Measurements from ENCODE around the gene DMTF1. TPM values are rescaled to one million over a fixed set of nuclear protein-coding genes. Genes with fewer than 3 reads are reported as not detected.

Gene DMTF1
- total and polyA plus RNA-seq, 2 experiments from 2014 or later, result 37.8 to 75.1 TPM

- peaks cover 56% of the 10 kb centered on the region for H4K20me1 ChIP-seq (ENCODE audit: insufficient read depth, poor library complexity, severe bottlenecking)
- peaks cover 13% of the 10 kb centered on the region for H3K4me1 ChIP-seq (ENCODE audit: insufficient read depth)
- H3K27me3 ChIP-seq, result no peaks in the 10 kb centered on the region
- peak overlapping the region; percentile 79 for H3K4me2 ChIP-seq
- H2AFZ ChIP-seq, result no peak overlapping the region
- no peaks in the 10 kb centered on the region for H3K9me2 ChIP-seq (replicated peaks; ENCODE audit: insufficient read depth)
- no peaks in the 10 kb centered on the region for H3K36me3 ChIP-seq (replicated peaks; ENCODE audit: insufficient read depth, low read depth)
- H3K4me3 ChIP-seq, result peak overlapping the region; percentile 38
- TF ChIP-seq EZH2phosphoT487 (IDR thresholded peaks at IDR 0.05; ENCODE audit: low read depth, severe bottlenecking, unreplicated experiment) (no peak), CTCF (IDR thresholded peaks at IDR 0.05; ENCODE audit: poor library complexity) (no peak), EZH2 (IDR thresholded peaks at IDR 0.05; ENCODE audit: borderline replicate concordance) (no peak)
- DNase-seq (ENCODE audit: low spot score), result no peak
- 28% methylated on average over 3 of the region's 3 CpGs for WGBS (ENCODE audit: low lambda C conversion rate, missing lambda C conversion rate)
- H3K27ac ChIP-seq, result no peak overlapping the region
- peaks cover 65% of the 10 kb centered on the region for H3K79me2 ChIP-seq
- H3K9me3 ChIP-seq (ENCODE audit: low read depth), result no peaks in the 10 kb centered on the region
These were observed 2.3 kb downstream of the DMTF1 start for GRCh38 chr7:87154569-87154968.

DNA sequence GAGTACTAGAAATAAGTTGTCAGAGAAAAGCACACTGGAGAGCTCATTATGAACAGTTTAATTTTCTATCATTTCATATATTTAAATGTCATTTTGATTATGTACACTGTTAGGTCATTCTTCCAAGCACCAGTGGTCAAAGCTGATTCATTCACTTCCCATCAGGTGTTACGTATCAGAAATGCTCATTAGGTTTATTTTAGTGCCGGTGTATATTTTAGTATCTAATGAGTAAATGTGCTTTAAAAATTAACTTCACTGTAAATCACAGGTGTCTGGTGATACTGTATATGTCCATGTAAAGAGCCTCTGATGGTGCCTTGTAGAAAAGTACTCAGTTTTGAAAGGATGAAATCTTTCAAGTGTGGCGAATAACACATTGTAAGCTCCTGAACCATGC is 3.5 kb downstream of the DMTF1 start:
- DNase-seq (ENCODE audit: low spot score), result no peak
- Histone ChIP-seq H3K4me1 (ENCODE audit: insufficient read depth) (peaks cover 13% of the 10 kb centered on the region), H3K9me3 (ENCODE audit: low read depth) (no peaks in the 10 kb centered on the region), H3K27ac (no peak overlapping the region), H2AFZ (no peak overlapping the region), H3K4me2 (peak overlapping the region; percentile 79), H3K9me2 (replicated peaks; ENCODE audit: insufficient read depth) (no peaks in the 10 kb centered on the region), H4K20me1 (ENCODE audit: insufficient read depth, poor library complexity, severe bottlenecking) (peaks cover 58% of the 10 kb centered on the region), H3K27me3 (no peaks in the 10 kb centered on the region), H3K36me3 (replicated peaks; ENCODE audit: insufficient read depth, low read depth) (no peaks in the 10 kb centered on the region), H3K79me2 (peaks cover 74% of the 10 kb centered on the region), H3K4me3 (no peak overlapping the region)
- TF ChIP-seq EZH2 (IDR thresholded peaks at IDR 0.05; ENCODE audit: borderline replicate concordance) (no peak), CTCF (IDR thresholded peaks at IDR 0.05; ENCODE audit: poor library complexity) (no peak), EZH2phosphoT487 (IDR thresholded peaks at IDR 0.05; ENCODE audit: low read depth, severe bottlenecking, unreplicated experiment) (no peak)
- 87% methylated on average over 3 of the region's 3 CpGs for WGBS (ENCODE audit: low lambda C conversion rate, missing lambda C conversion rate)

DNA sequence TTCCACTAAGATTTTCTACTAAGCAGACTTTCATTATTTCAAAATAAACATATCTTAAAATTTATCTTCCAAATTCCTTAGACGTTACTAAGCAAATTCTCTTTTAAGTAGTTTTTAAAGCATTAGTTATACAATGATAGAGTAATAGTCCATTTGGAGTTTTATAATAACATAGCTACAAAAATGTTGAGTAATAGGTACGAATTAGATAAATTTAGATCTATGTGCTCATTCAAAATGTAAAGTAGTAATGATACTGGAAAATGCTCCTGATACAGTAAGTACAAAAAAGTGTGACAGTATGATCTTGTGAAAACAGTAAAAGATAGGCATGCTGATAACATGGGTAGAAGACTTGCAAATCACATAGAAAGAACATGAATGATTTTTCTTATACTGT is 4.5 kb downstream of the DMTF1 start:
- Histone ChIP-seq H3K27ac (no peak overlapping the region), H3K4me2 (peak overlapping the region; percentile 79)
- DNase-seq (ENCODE audit: low spot score), result no peak

More for the DNA sequence above, 4.5 kb downstream of the DMTF1 start:
- Histone ChIP-seq H4K20me1 (ENCODE audit: insufficient read depth, poor library complexity, severe bottlenecking) (peaks cover 58% of the 10 kb centered on the region), H3K4me3 (no peak overlapping the region), H3K9me3 (ENCODE audit: low read depth) (no peaks in the 10 kb centered on the region), H3K36me3 (replicated peaks; ENCODE audit: insufficient read depth, low read depth) (no peaks in the 10 kb centered on the region), H3K9me2 (replicated peaks; ENCODE audit: insufficient read depth) (no peaks in the 10 kb centered on the region), H3K4me1 (ENCODE audit: insufficient read depth) (peaks cover 13% of the 10 kb centered on the region), H3K27me3 (no peaks in the 10 kb centered on the region), H2AFZ (no peak overlapping the region), H3K79me2 (peaks cover 83% of the 10 kb centered on the region)
- WGBS (ENCODE audit: low lambda C conversion rate, missing lambda C conversion rate), result 66% methylated on average over 2 of the region's 2 CpGs
- TF ChIP-seq EZH2 (IDR thresholded peaks at IDR 0.05; ENCODE audit: borderline replicate concordance) (no peak), EZH2phosphoT487 (IDR thresholded peaks at IDR 0.05; ENCODE audit: low read depth, severe bottlenecking, unreplicated experiment) (no peak), CTCF (IDR thresholded peaks at IDR 0.05; ENCODE audit: poor library complexity) (no peak)

Measured in hepatocyte (in vitro differentiated cells).